MCF 10A (cell line): ENCODE results near the gene CARD9. TPM values are rescaled to one million over a fixed set of nuclear protein-coding genes. Genes with fewer than 3 reads are reported as not detected.

Source experiments
- BruUV-seq: library from RNA; stranded (reverse); fragments of 400-500 nt; replicated peaks from 2 replicates; lab custom pipeline; 2021; lab: Mats Ljungman, UMichigan
- CTCF ChIA-PET: fragments of 300-600 bp; sonication (Branson Sonifier 250); formaldehyde crosslinking; extraction: SDS; loops from one replicate; lab custom pipeline; 2021; ENCODE audit warnings: antibody characterized with exemption, inconsistent platforms; lab: Yijun Ruan, JAX
- POLR2A ChIA-PET: fragments of 300-600, 350-650 bp; sonication (Branson Sonifier 250); formaldehyde crosslinking; extraction: SDS; loops from one replicate; lab custom pipeline; 2020; ENCODE audit warnings: antibody characterized with exemption, inconsistent platforms; lab: Yijun Ruan, JAX
- DNase-seq: peaks from one replicate; pipeline ENCODE4 v3.0.0-alpha.2; 2018; ENCODE audit not compliant: unreplicated experiment
- H3K27ac Mint-ChIP-seq: one replicate; pipeline ENCODE4 v1.8.0; 2022; ENCODE audit warnings: mild to moderate bottlenecking, low read depth, mixed read lengths; ENCODE audit not compliant: unreplicated experiment
- H3K27me3 Mint-ChIP-seq: one replicate; pipeline ENCODE4 v1.8.0; 2022; ENCODE audit warnings: mixed read lengths; ENCODE audit not compliant: insufficient read depth, unreplicated experiment
- H3K36me3 Mint-ChIP-seq: one replicate; pipeline ENCODE4 v1.8.0; 2022; ENCODE audit warnings: mild to moderate bottlenecking, moderate library complexity, mixed read lengths; ENCODE audit not compliant: insufficient read depth, unreplicated experiment
- H3K4me1 Mint-ChIP-seq: one replicate; pipeline ENCODE4 v1.8.0; 2022; ENCODE audit warnings: mixed read lengths; ENCODE audit not compliant: insufficient read depth, unreplicated experiment
- H3K4me3 Mint-ChIP-seq: one replicate; pipeline ENCODE4 v1.8.0; 2022; ENCODE audit warnings: mild to moderate bottlenecking, moderate library complexity, mixed read lengths; ENCODE audit not compliant: unreplicated experiment
- H3K9me3 Mint-ChIP-seq: one replicate; pipeline ENCODE4 v1.8.0; 2022; ENCODE audit warnings: mixed read lengths; ENCODE audit not compliant: unreplicated experiment
- CTCF ChIP-seq: fragments of 200-600 bp; IDR thresholded peaks from one replicate; pipeline ENCODE4 v1.8.0; 2022; ENCODE audit warnings: antibody characterized with exemption, mild to moderate bottlenecking; ENCODE audit not compliant: unreplicated experiment
- intact Hi-C: fragments of 100-400 bp; cut with micrococcal nuclease; formaldehyde crosslinking; loops from 2 replicates; pipeline ENCODE4 v1.14.1; 2022
- total RNA-seq: library from RNA; stranded (reverse); gene quantifications from 2 replicates; pipeline ENCODE4 v1.2.3, GENCODE V29; 2022

The CARD9 gene
- total RNA-seq, 1 experiment from 2014 or later: 0.33 TPM

GRCh38 chr9:136380381-136380780 is 6.9 kb upstream of the CARD9 start:
- no TSS peak for BruUV-seq
- H3K4me1 Mint-ChIP-seq: no peaks in the 10 kb centered on the region
- H3K4me3 Mint-ChIP-seq: no peak overlapping the region

GRCh38 chr9:136379891-136380290 is 6.4 kb upstream of the CARD9 start:
- BruUV-seq: no TSS peak
- CTCF ChIA-PET: no interaction called here
- DNase-seq: no peak

More at GRCh38 chr9:136380381-136380780, 6.9 kb upstream of the CARD9 start:
- POLR2A ChIA-PET: no interaction called here
- no peak for TF ChIP-seq CTCF
- no peak for DNase-seq
- H3K27me3 Mint-ChIP-seq: no peaks in the 10 kb centered on the region
- intact Hi-C loops: no loop called here
- CTCF ChIA-PET: no interaction called here
- H3K9me3 Mint-ChIP-seq: no peaks in the 10 kb centered on the region
- H3K27ac Mint-ChIP-seq: no peak overlapping the region
- H3K36me3 Mint-ChIP-seq: peaks cover 27% of the 10 kb centered on the region

GRCh38 chr9:136379401-136379800 is 5.9 kb upstream of the CARD9 start:
- ChIA-PET POLR2A (no interaction called here), CTCF (no interaction called here)
- Mint-ChIP-seq H3K4me3 (no peak overlapping the region), H3K9me3 (no peaks in the 10 kb centered on the region), H3K27ac (no peak overlapping the region), H3K36me3 (peaks cover 22% of the 10 kb centered on the region), H3K4me1 (no peaks in the 10 kb centered on the region), H3K27me3 (no peaks in the 10 kb centered on the region)
- no peak for TF ChIP-seq CTCF
- DNase-seq: no peak
- no TSS peak for BruUV-seq
- intact Hi-C loops: no loop called here

More at GRCh38 chr9:136379891-136380290, 6.4 kb upstream of the CARD9 start:
- H3K27ac Mint-ChIP-seq: no peak overlapping the region
- H3K27me3 Mint-ChIP-seq: no peaks in the 10 kb centered on the region
- peaks cover 25% of the 10 kb centered on the region for H3K36me3 Mint-ChIP-seq
- no peaks in the 10 kb centered on the region for H3K4me1 Mint-ChIP-seq
- intact Hi-C loops: no loop called here
- TF ChIP-seq CTCF: no peak
- no peaks in the 10 kb centered on the region for H3K9me3 Mint-ChIP-seq
- no peak overlapping the region for H3K4me3 Mint-ChIP-seq
- POLR2A ChIA-PET: no interaction called here

GRCh38 chr9:136379003-136379287 is 5.5 kb upstream of the CARD9 start:
- peaks cover 20% of the 10 kb centered on the region for H3K36me3 Mint-ChIP-seq
- no peaks in the 10 kb centered on the region for H3K27me3 Mint-ChIP-seq
- no TSS peak for BruUV-seq
- no peak overlapping the region for H3K27ac Mint-ChIP-seq
- intact Hi-C loops: no loop called here
- no peaks in the 10 kb centered on the region for H3K4me1 Mint-ChIP-seq
- no peaks in the 10 kb centered on the region for H3K9me3 Mint-ChIP-seq
- no peak overlapping the region for H3K4me3 Mint-ChIP-seq
- CTCF ChIA-PET: no interaction called here
- POLR2A ChIA-PET: no interaction called here
- TF ChIP-seq CTCF: no peak
- DNase-seq: no peak
